MM.1S (cell line): Measurements from ENCODE around the gene CSNK1G3.

Source experiments
- CTCF ChIP-seq: fragments of 300-600 bp; sonication (generic); IDR thresholded peaks from 2 replicates; pipeline ENCODE4 v1.5.1; 2016; ENCODE audit warnings: antibody characterized with exemption, low read length, mixed read lengths
- EZH2 ChIP-seq: fragments of 300-600 bp; sonication (generic); optimal IDR thresholded peaks from 2 replicates; pipeline ENCODE3; 2017; ENCODE audit warnings: low read depth, mild to moderate bottlenecking, antibody characterized with exemption, low read length, mixed read lengths
- EZH2phosphoT487 ChIP-seq: fragments of 300-600 bp; sonication (generic); IDR thresholded peaks from 2 replicates; pipeline ENCODE4 v1.6.1; 2018; ENCODE audit warnings: antibody characterized with exemption, low read length

GRCh38 chr5:123579410-123579809 lies 67.4 kb downstream of the CSNK1G3 start:
- TF ChIP-seq CTCF (no peak), EZH2 (no peak), EZH2phosphoT487 (no peak)
